Measurements from ENCODE around the gene IL21R.
"Not testable (repeated sequence)": the region's sequence is repeated elsewhere in the genome, so short reads cannot be mapped to it uniquely, and the experiment has no call there.

The IL21R gene

DNA sequence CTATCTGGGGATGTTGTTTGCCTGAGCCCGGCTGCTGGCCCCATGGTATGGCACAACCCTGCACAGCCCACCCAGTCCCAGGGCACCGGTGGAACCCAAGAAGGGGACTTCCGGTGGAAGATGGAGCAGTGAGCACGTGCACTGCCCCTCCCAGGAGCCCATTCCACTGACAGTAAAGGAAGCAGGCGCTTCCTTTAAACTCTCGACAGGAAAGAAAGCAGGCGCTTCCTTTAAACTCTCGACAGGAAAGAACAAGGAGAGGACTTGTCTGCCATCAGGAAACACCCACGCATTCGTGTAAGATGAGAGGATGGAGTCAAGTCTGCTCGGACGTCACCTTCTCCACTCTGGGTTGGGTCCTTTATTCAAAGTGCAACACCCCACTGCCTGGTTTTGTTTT is 53.7 kb downstream of the IL21R start:
- peak overlapping the region; percentile 39 for H3K4me2 ChIP-seq (ENCODE audit: low read length)
- H3K9me2 ChIP-seq (replicated peaks; ENCODE audit: control insufficient read depth, low read length), result no peaks in the 10 kb centered on the region
- TF ChIP-seq, protein P1, sequence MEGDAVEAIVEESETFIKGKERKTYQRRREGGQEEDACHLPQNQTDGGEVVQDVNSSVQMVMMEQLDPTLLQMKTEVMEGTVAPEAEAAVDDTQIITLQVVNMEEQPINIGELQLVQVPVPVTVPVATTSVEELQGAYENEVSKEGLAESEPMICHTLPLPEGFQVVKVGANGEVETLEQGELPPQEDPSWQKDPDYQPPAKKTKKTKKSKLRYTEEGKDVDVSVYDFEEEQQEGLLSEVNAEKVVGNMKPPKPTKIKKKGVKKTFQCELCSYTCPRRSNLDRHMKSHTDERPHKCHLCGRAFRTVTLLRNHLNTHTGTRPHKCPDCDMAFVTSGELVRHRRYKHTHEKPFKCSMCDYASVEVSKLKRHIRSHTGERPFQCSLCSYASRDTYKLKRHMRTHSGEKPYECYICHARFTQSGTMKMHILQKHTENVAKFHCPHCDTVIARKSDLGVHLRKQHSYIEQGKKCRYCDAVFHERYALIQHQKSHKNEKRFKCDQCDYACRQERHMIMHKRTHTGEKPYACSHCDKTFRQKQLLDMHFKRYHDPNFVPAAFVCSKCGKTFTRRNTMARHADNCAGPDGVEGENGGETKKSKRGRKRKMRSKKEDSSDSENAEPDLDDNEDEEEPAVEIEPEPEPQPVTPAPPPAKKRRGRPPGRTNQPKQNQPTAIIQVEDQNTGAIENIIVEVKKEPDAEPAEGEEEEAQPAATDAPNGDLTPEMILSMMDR (IDR thresholded peaks at IDR 0.05; ENCODE audit: low read depth, low read length, poor library complexity, severe bottlenecking), result no peak
- TF ChIP-seq EZH2phosphoT487 (IDR thresholded peaks at IDR 0.05; ENCODE audit: borderline replicate concordance, low read length), result no peak
- no peak overlapping the region; the same call in 1 of the 2 replicates for H3K4me3 ChIP-seq (ENCODE audit: low read length)
- no peak overlapping the region for H3K27ac ChIP-seq (ENCODE audit: low read depth, low read length)
- no peaks in the 10 kb centered on the region for H4K20me1 ChIP-seq (ENCODE audit: control insufficient read depth, insufficient read depth, low read depth, low read length)
- H3F3A ChIP-seq (ENCODE audit: control insufficient read depth, insufficient read depth), result peaks cover 6% of the 10 kb centered on the region
- H3K27me3 ChIP-seq (ENCODE audit: control insufficient read depth, low read length), result 0 out of 2 replicates have a peak, but pooled peaks cover 7% of the 10 kb centered on the region
- H3K4me1 ChIP-seq (ENCODE audit: control insufficient read depth, low read length), result peaks cover 36% of the 10 kb centered on the region
- no peaks in the 10 kb centered on the region; the same call in 1 of the 2 replicates for H3K36me3 ChIP-seq (ENCODE audit: control insufficient read depth, low read length)
- no peaks in the 10 kb centered on the region for H3K9me3 ChIP-seq (ENCODE audit: control insufficient read depth, insufficient read depth, low read length)
- H3K79me2 ChIP-seq (ENCODE audit: control insufficient read depth, low read length), result no peaks in the 10 kb centered on the region

DNA sequence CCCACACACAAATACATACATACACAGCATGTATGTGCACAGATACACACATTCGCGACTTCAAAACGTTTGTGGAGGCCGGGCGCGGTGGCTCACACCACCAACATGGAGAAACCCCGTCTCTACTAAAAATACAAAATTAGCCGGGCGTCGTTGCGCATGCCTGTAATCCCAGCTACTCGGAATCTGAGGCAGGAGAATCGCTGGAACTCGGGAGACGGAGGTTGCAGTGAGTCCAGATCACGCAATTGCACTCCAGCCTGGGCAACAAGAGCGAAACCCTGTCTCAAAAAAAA is 55.6 kb downstream of the IL21R start:
- not testable (repeated sequence) for H4K20me1 ChIP-seq (ENCODE audit: control insufficient read depth, insufficient read depth, low read depth, low read length); H3K4me2 ChIP-seq (ENCODE audit: low read length); H3K9me2 ChIP-seq (replicated peaks; ENCODE audit: control insufficient read depth, low read length); H3K4me3 ChIP-seq (ENCODE audit: low read length); H3K27ac ChIP-seq (ENCODE audit: low read depth, low read length); H3F3A ChIP-seq (ENCODE audit: control insufficient read depth, insufficient read depth); H3K79me2 ChIP-seq (ENCODE audit: control insufficient read depth, low read length); H3K9me3 ChIP-seq (ENCODE audit: control insufficient read depth, insufficient read depth, low read length); H3K27me3 ChIP-seq (ENCODE audit: control insufficient read depth, low read length); H3K36me3 ChIP-seq (ENCODE audit: control insufficient read depth, low read length)
- H3K4me1 ChIP-seq (ENCODE audit: control insufficient read depth, low read length), result peaks cover 22% of the 10 kb centered on the region

DNA sequence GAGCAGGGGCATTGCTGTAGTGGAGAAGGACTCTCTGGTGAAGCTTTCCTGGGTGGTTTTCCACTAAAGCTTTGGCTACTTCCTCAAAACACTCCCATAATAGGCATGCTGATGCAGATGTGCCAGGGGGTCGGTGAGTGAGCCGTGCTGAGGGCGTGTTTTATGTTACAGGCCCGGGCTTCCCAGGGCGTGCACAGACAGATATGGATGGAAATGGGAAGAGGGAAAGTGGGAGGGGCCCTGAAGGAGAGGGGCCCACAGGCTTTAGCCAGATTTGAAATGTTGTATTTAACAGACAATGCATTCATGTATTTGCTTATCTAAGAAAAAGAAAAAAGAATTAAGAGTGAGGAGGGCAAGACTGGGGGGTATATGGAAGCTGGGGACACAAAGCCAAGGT is 56.3 kb downstream of the IL21R start:
- no peaks in the 10 kb centered on the region for H3K9me2 ChIP-seq (replicated peaks; ENCODE audit: control insufficient read depth, low read length)
- H3K27me3 ChIP-seq (ENCODE audit: control insufficient read depth, low read length), result no peaks in the 10 kb centered on the region
- no peak overlapping the region for H3K4me3 ChIP-seq (ENCODE audit: low read length)
- TF ChIP-seq EZH2phosphoT487 (IDR thresholded peaks at IDR 0.05; ENCODE audit: borderline replicate concordance, low read length), result no peak
- TF ChIP-seq, protein P1 (IDR thresholded peaks at IDR 0.05; ENCODE audit: low read depth, low read length, poor library complexity, severe bottlenecking), result no peak
- no peak overlapping the region for H3K27ac ChIP-seq (ENCODE audit: low read depth, low read length)
- no peaks in the 10 kb centered on the region for H4K20me1 ChIP-seq (ENCODE audit: control insufficient read depth, insufficient read depth, low read depth, low read length)
- no peaks in the 10 kb centered on the region for H3F3A ChIP-seq (ENCODE audit: control insufficient read depth, insufficient read depth)
- H3K36me3 ChIP-seq (ENCODE audit: control insufficient read depth, low read length), result peaks cover 10% of the 10 kb centered on the region
- H3K4me1 ChIP-seq (ENCODE audit: control insufficient read depth, low read length), result peaks cover 17% of the 10 kb centered on the region
- no peaks in the 10 kb centered on the region for H3K79me2 ChIP-seq (ENCODE audit: control insufficient read depth, low read length)
- no peaks in the 10 kb centered on the region for H3K9me3 ChIP-seq (ENCODE audit: control insufficient read depth, insufficient read depth, low read length)
- no peak overlapping the region for H3K4me2 ChIP-seq (ENCODE audit: low read length)

DNA sequence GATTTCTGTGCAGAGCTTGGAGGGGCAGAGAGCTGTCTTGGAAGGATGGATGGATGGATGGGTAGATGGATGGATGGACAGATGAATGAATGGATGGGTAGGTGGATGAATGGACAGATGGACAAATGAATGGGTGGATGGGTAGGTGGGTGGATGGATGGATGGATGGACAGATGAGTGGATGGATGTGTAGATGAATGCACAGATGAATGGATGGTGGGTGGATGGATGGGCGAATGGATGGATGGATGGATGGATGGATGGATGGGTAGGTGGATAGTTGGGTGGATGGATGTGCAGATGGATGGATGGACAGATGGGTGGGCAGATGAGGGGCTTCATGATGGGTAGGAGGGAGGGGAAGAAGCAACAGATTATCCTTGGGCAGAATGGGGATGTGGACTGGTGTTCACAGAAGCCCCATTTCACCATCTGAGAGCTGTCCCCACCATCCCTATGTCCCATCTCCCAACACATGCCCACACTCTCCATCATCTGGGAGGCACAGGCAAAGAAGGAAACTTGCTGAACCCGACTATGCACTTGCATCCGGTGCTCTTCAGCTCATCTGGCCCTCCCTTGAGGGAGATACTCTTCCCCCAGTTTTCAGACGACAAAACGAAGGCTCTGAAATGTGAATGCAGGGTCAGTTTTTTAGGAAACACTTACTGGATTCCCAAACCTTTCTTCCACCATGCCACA is 57.2 kb downstream of the IL21R start:
- Histone ChIP-seq H4K20me1 (ENCODE audit: control insufficient read depth, insufficient read depth, low read depth, low read length) (no peaks in the 10 kb centered on the region), H3K9me3 (ENCODE audit: control insufficient read depth, insufficient read depth, low read length) (no peaks in the 10 kb centered on the region), H3K79me2 (ENCODE audit: control insufficient read depth, low read length) (no peaks in the 10 kb centered on the region), H3K36me3 (ENCODE audit: control insufficient read depth, low read length) (peaks cover 18% of the 10 kb centered on the region), H3F3A (ENCODE audit: control insufficient read depth, insufficient read depth) (no peaks in the 10 kb centered on the region), H3K4me2 (ENCODE audit: low read length) (no peak overlapping the region), H3K27ac (ENCODE audit: low read depth, low read length) (no peak overlapping the region), H3K4me1 (ENCODE audit: control insufficient read depth, low read length) (peaks cover 17% of the 10 kb centered on the region), H3K27me3 (ENCODE audit: control insufficient read depth, low read length) (no peaks in the 10 kb centered on the region), H3K4me3 (ENCODE audit: low read length) (no peak overlapping the region), H3K9me2 (replicated peaks; ENCODE audit: control insufficient read depth, low read length) (no peaks in the 10 kb centered on the region)
- no peak for TF ChIP-seq EZH2phosphoT487 (IDR thresholded peaks at IDR 0.05; ENCODE audit: borderline replicate concordance, low read length)
- TF ChIP-seq, protein P1 (IDR thresholded peaks at IDR 0.05; ENCODE audit: low read depth, low read length, poor library complexity, severe bottlenecking), result no peak
